Esophagus mucosa (tissue), 1 donor: ENCODE data around the gene VASH1. TPM values are rescaled to one million over a fixed set of nuclear protein-coding genes. Genes with fewer than 3 reads are reported as not detected.

Experiments
- ATAC-seq: fragments of 200-7000 bp; cut with Tn5 transposase; one replicate; pipeline ENCODE4 v1.9.1; 2020
- total RNA-seq: library from RNA; stranded (reverse); gene quantifications from one replicate; pipeline ENCODE4 v1.2.4, GENCODE V29; 2023
- donor health status: DM: yes; HTN: yes; CAD: no.

Gene VASH1
- total RNA-seq, 1 donor from 2014 or later, result 1.4 TPM

GRCh38 chr14:76742966-76743365 is 18.3 kb upstream of the VASH1 start:
- ATAC-seq, result peak; percentile 67

GRCh38 chr14:76752744-76753143 is 8.5 kb upstream of the VASH1 start:
- no peak for ATAC-seq

- no peak for ATAC-seq
Measured at GRCh38 chr14:76753541-76754198, 7.6 kb upstream of the VASH1 start.

GRCh38 chr14:76754586-76754985 is 6.7 kb upstream of the VASH1 start:
- ATAC-seq, result no peak

- ATAC-seq, result no peak
Measured at GRCh38 chr14:76755610-76756370, 5.5 kb upstream of the VASH1 start.

- no peak for ATAC-seq
Measured at GRCh38 chr14:76756371-76756750, 4.9 kb upstream of the VASH1 start.

- no peak for ATAC-seq
Measured at GRCh38 chr14:76759589-76759988, 1.7 kb upstream of the VASH1 start.

GRCh38 chr14:76760331-76761135 is 735 bp upstream of the VASH1 start:
- ATAC-seq, result no peak

- no peak for ATAC-seq
Measured at GRCh38 chr14:76761960-76762410, 717 bp downstream of the VASH1 start.

- no peak for ATAC-seq
Measured at GRCh38 chr14:76762411-76763095, 1.3 kb downstream of the VASH1 start.

GRCh38 chr14:76763096-76764041 is 2.1 kb downstream of the VASH1 start:
- ATAC-seq, result no peak

- ATAC-seq, result no peak
Measured at GRCh38 chr14:76765461-76765931, 4.2 kb downstream of the VASH1 start.

- ATAC-seq, result peak; percentile 73
Measured at GRCh38 chr14:76767681-76768656, 6.7 kb downstream of the VASH1 start.

- ATAC-seq, result no peak
Measured at GRCh38 chr14:76768671-76769500, 7.6 kb downstream of the VASH1 start.

- ATAC-seq, result no peak
Measured at GRCh38 chr14:76769636-76770292, 8.5 kb downstream of the VASH1 start.

GRCh38 chr14:76770521-76771436 is 9.5 kb downstream of the VASH1 start:
- no peak for ATAC-seq

- no peak for ATAC-seq
Measured at GRCh38 chr14:76771437-76771980, 10.2 kb downstream of the VASH1 start.
